Body of pancreas (tissue), 4 donors: ENCODE data around the gene RAP1GDS1. TPM values are rescaled to one million over a fixed set of nuclear protein-coding genes. Genes with fewer than 3 reads are reported as not detected.

Experiments
- ATAC-seq: fragments of 150-250 bp; one replicate; pipeline ENCODE4 v1.9.1; 2016
- DNase-seq, 4 donors: peaks; one replicate each; pipeline ENCODE4 v3.0.0-alpha.2; 2019
- H3K27ac ChIP-seq, 4 donors: fragments of 200-600 bp; sonication (generic); 1 replicate in 3 of 4; 2 replicates in 1 of 4; pipeline versions ENCODE4 v1.5.1 to v1.6.1; 2016 to 2019; ENCODE audit warnings: mild to moderate bottlenecking in 1 of 4, mixed read lengths in 1 of 4, moderate library complexity in 1 of 4
- H3K27me3 ChIP-seq, 2 donors: fragments of 200-600 bp; sonication (generic); one replicate each; pipeline ENCODE4 v1.6.0; 2016; ENCODE audit warnings: mild to moderate bottlenecking in 1 of 2
- H3K36me3 ChIP-seq, 2 donors: fragments of 200-600 bp; sonication (generic); replicated peaks in 1 of 2; 2 replicates each; pipeline ENCODE4 v1.5.1; 2016; ENCODE audit warnings: low read depth in 2 of 2; ENCODE audit not compliant: insufficient read depth in 1 of 2
- H3K4me1 ChIP-seq: fragments of 200-600 bp; sonication (generic); one replicate; pipeline ENCODE4 v1.6.0; 2016
- H3K4me3 ChIP-seq, 2 donors: fragments of 200-600 bp; sonication (generic); 1 replicate in 1 of 2; 2 replicates in 1 of 2; pipeline ENCODE4 v1.5.1; 2016 to 2019
- H3K9me3 ChIP-seq, 3 donors: fragments of 200-600 bp; sonication (generic); 1 replicate in 2 of 3; 2 replicates in 1 of 3; pipeline ENCODE4 v1.5.1; 2016
- CTCF ChIP-seq, 7 experiments: fragments of 450-650 bp in 4 of 7; fragments of 200-600 bp in 3 of 7; sonication (generic) in 3 of 7; IDR thresholded peaks; one replicate each; pipeline ENCODE4 v1.5.1; 2016 to 2019; ENCODE audit warnings: antibody characterized with exemption in 7 of 7
- POLR2A ChIP-seq, 3 donors: fragments of 450-650 bp; IDR thresholded peaks; one replicate each; pipeline ENCODE4 v1.6.1; 2016; ENCODE audit warnings: antibody characterized with exemption in 3 of 3, mild to moderate bottlenecking in 2 of 3
- WGBS, 2 donors: methylation state at CpG; one replicate each; pipeline ENCODE4 v1.1.5; 2017; 5-methylcytosine and 5-hydroxymethylcytosine counted together
- intact Hi-C: fragments of 100-400 bp; cut with DNase I; formaldehyde crosslinking; loops from one replicate; pipeline ENCODE4 v1.15.1; 2023
- total RNA-seq, 2 donors: library from RNA; depleted of rRNA; stranded (reverse); fragments of >200 nt; gene quantifications; one replicate each; pipeline ENCODE4 v1.1.0, GENCODE V29; 2016

Gene RAP1GDS1
- total RNA-seq, 2 donors from 2014 or later = 13.2 to 41.2 TPM

GRCh38 chr4:98430708-98431403 lies 169.7 kb downstream of the RAP1GDS1 start:
- no peaks in the 10 kb centered on the region for H3K9me3 ChIP-seq
- no peak overlapping the region for H3K4me3 ChIP-seq
- no peak overlapping the region for H3K27ac ChIP-seq
- intact Hi-C loops = no loop called here
- H3K27me3 ChIP-seq = no peaks in the 10 kb centered on the region
- no peak for DNase-seq
- WGBS, 2 donors = 87 to 91% methylated on average over 4 of the region's 4 CpGs
- TF ChIP-seq CTCF (IDR thresholded peaks at IDR 0.05) = no peak
- no peak for TF ChIP-seq POLR2A (IDR thresholded peaks at IDR 0.05)
- H3K36me3 ChIP-seq = peaks cover 2 to 5% of the 10 kb centered on the region in 2 donors
- H3K4me1 ChIP-seq = no peaks in the 10 kb centered on the region
- no peak for ATAC-seq

GRCh38 chr4:98433691-98434090 lies 172.5 kb downstream of the RAP1GDS1 start:
- intact Hi-C loops = no loop called here
- Histone ChIP-seq H3K4me1 (no peaks in the 10 kb centered on the region), H3K4me3 (no peak overlapping the region), H3K27ac (no peak overlapping the region), H3K27me3 (no peaks in the 10 kb centered on the region), H3K36me3 (peaks cover 2 to 5% of the 10 kb centered on the region in 2 donors), H3K9me3 (no peaks in the 10 kb centered on the region)
- ATAC-seq = no peak
- TF ChIP-seq POLR2A (IDR thresholded peaks at IDR 0.05) = no peak
- no peak for TF ChIP-seq CTCF (IDR thresholded peaks at IDR 0.05)
- WGBS, 2 donors = 91 to 94% methylated on average over 1 of the region's 1 CpG
- DNase-seq = no peak

- WGBS, 2 donors = 96 to 97% methylated on average over 6 of the region's 6 CpGs
- no peak for DNase-seq
Observed at GRCh38 chr4:98434816-98435215, 173.6 kb downstream of the RAP1GDS1 start.

GRCh38 chr4:98444371-98444770 lies 183.2 kb downstream of the RAP1GDS1 start:
- no peaks in the 10 kb centered on the region for H3K27me3 ChIP-seq
- H3K4me1 ChIP-seq = no peaks in the 10 kb centered on the region
- no peak for ATAC-seq
- no peaks in the 10 kb centered on the region for H3K9me3 ChIP-seq
- no peak for DNase-seq
- no peak overlapping the region for H3K27ac ChIP-seq
- no peak overlapping the region for H3K4me3 ChIP-seq
- H3K36me3 ChIP-seq = peaks cover 0 to 5% of the 10 kb centered on the region in 2 donors
- intact Hi-C loops = no loop called here
- TF ChIP-seq POLR2A (IDR thresholded peaks at IDR 0.05) = no peak
- TF ChIP-seq CTCF (IDR thresholded peaks at IDR 0.05) = no peak

More at GRCh38 chr4:98434816-98435215, 173.6 kb downstream of the RAP1GDS1 start:
- Histone ChIP-seq H3K27ac (no peak overlapping the region), H3K4me3 (no peak overlapping the region), H3K9me3 (no peaks in the 10 kb centered on the region), H3K27me3 (no peaks in the 10 kb centered on the region), H3K4me1 (no peaks in the 10 kb centered on the region), H3K36me3 (peaks cover 2 to 5% of the 10 kb centered on the region in 2 donors)
- no peak for ATAC-seq
- intact Hi-C loops = no loop called here
- TF ChIP-seq POLR2A (IDR thresholded peaks at IDR 0.05) = no peak

- ATAC-seq (peak; percentile 45), DNase-seq (peak in 2 of 4 donors; percentile 10 to 26)
- no peaks in the 10 kb centered on the region for H3K27me3 ChIP-seq
- 58 to 76% methylated on average over 10 of the region's 10 CpGs for WGBS, 2 donors
- no peaks in the 10 kb centered on the region for H3K4me1 ChIP-seq
- H3K9me3 ChIP-seq = no peaks in the 10 kb centered on the region
- H3K27ac ChIP-seq = peak overlapping the region in 1 of 4 donors; percentile 17
- intact Hi-C loops = no loop called here
- H3K4me3 ChIP-seq = no peak overlapping the region
- TF ChIP-seq CTCF (IDR thresholded peaks at IDR 0.05) (no peak), POLR2A (IDR thresholded peaks at IDR 0.05) (no peak)
- H3K36me3 ChIP-seq = peaks cover 0 to 3% of the 10 kb centered on the region in 2 donors
Observed at GRCh38 chr4:98446499-98447375, 185.6 kb downstream of the RAP1GDS1 start.
